GM23248 (cell line): ENCODE data around the gene JUND.

Experiments used
- EZH2 ChIP-seq: fragments of 200-600 bp; sonication (generic); IDR thresholded peaks from 2 replicates; pipeline ENCODE4 v1.6.1; 2018; ENCODE audit warnings: antibody characterized with exemption, mild to moderate bottlenecking; ENCODE audit not compliant: insufficient read depth, poor library complexity, severe bottlenecking
- EZH2phosphoT487 ChIP-seq: fragments of 200-600 bp; sonication (generic); IDR thresholded peaks from 2 replicates; pipeline ENCODE4 v1.6.1; 2018; ENCODE audit warnings: antibody characterized with exemption, moderate library complexity, mild to moderate bottlenecking, low read depth; ENCODE audit not compliant: insufficient read depth

GRCh38 chr19:18270326-18270725 is 11.1 kb downstream of the JUND start:
- TF ChIP-seq EZH2phosphoT487 (no peak), EZH2 (no peak)
